Bronchial epithelial cell (primary cell): ENCODE results near the gene ESR1. TPM values are rescaled to one million over a fixed set of nuclear protein-coding genes. Genes with fewer than 3 reads are reported as not detected.

ENCODE experiments used
- DNase-seq: peaks from one replicate; pipeline ENCODE4 v3.0.0-alpha.2; 2010; ENCODE audit warnings: low read depth
- FAIRE-seq: peaks from 2 replicates; lab custom pipeline; 2011; peaks lifted over from hg19 to GRCh38; lab: Jason Lieb, UNC
- H3K27me3 ChIP-seq: 2 replicates; pipeline ENCODE4 v1.5.1; 2011; ENCODE audit warnings: low read length; ENCODE audit not compliant: control insufficient read depth, insufficient read depth
- H3K36me3 ChIP-seq: 2 replicates; pipeline ENCODE4 v1.5.1; 2011; ENCODE audit warnings: low read length; ENCODE audit not compliant: control insufficient read depth, insufficient read depth
- H3K4me3 ChIP-seq: 2 replicates; pipeline ENCODE4 v1.5.1; 2011; ENCODE audit warnings: mild to moderate bottlenecking, low read depth, low read length, control low read depth
- total RNA-seq: library from RNA; depleted of rRNA; stranded (reverse); fragments of >200 nt; gene quantifications from 2 replicates; pipeline ENCODE4 v1.2.1, GENCODE V29; 2014
- TF ChIP-seq, protein P1 (sequence below): IDR thresholded peaks from 2 replicates; pipeline ENCODE4 v1.5.1; 2011; ENCODE audit warnings: mild to moderate bottlenecking, moderate library complexity, low read length, control low read depth, inconsistent platforms; ENCODE audit not compliant: insufficient read depth, severe bottlenecking

Gene ESR1
- total RNA-seq, 1 donor from 2014 or later: under 0.01 TPM

DNA sequence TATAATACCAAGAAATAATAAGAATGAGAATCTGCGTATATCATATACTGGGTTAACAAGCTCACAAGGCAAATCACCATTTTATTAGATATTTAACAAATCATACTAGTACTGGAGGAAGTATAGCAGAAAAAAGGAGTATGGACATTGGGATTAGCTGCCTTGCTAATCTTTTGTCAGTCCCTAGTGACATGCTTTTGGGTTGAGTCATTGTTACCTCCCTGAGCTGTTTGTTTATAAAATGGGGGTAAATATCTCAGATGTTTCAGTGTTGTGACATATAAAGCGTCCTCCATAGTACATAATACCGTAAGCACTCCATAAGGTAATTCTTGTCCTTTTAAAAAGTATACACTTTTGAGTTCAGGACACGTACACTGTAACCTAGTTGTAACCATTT, 107.0 kb downstream of the ESR1 start:
- Histone ChIP-seq H3K27me3 (no peaks in the 10 kb centered on the region), H3K4me3 (no peak overlapping the region), H3K36me3 (no peaks in the 10 kb centered on the region)
- TF ChIP-seq, protein P1, sequence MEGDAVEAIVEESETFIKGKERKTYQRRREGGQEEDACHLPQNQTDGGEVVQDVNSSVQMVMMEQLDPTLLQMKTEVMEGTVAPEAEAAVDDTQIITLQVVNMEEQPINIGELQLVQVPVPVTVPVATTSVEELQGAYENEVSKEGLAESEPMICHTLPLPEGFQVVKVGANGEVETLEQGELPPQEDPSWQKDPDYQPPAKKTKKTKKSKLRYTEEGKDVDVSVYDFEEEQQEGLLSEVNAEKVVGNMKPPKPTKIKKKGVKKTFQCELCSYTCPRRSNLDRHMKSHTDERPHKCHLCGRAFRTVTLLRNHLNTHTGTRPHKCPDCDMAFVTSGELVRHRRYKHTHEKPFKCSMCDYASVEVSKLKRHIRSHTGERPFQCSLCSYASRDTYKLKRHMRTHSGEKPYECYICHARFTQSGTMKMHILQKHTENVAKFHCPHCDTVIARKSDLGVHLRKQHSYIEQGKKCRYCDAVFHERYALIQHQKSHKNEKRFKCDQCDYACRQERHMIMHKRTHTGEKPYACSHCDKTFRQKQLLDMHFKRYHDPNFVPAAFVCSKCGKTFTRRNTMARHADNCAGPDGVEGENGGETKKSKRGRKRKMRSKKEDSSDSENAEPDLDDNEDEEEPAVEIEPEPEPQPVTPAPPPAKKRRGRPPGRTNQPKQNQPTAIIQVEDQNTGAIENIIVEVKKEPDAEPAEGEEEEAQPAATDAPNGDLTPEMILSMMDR: no peak
- FAIRE-seq (no peak), DNase-seq (peak; percentile 58)

DNA sequence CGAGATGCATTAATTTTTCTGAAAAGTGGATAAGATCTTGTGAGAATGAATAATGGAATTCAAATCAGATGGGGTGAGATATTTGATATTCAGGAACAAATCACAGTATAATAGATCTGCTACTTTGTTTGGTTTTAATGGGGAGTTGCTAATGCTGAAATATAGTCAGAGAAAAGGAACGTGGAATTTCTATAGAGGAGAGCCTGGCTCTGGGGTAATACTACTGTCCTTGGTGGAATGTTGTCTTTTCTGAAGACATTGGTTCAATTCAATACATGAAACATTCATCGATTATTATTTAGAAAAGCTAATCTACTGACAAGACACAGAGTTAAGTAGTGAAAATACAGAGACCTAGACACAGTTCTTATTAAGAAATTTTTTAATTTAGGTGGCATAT, 108.6 kb downstream of the ESR1 start:
- H3K36me3 ChIP-seq: no peaks in the 10 kb centered on the region
- TF ChIP-seq, protein P1: no peak
- H3K4me3 ChIP-seq: no peak overlapping the region
- H3K27me3 ChIP-seq: no peaks in the 10 kb centered on the region
- DNase-seq: no peak
- FAIRE-seq: no peak

DNA sequence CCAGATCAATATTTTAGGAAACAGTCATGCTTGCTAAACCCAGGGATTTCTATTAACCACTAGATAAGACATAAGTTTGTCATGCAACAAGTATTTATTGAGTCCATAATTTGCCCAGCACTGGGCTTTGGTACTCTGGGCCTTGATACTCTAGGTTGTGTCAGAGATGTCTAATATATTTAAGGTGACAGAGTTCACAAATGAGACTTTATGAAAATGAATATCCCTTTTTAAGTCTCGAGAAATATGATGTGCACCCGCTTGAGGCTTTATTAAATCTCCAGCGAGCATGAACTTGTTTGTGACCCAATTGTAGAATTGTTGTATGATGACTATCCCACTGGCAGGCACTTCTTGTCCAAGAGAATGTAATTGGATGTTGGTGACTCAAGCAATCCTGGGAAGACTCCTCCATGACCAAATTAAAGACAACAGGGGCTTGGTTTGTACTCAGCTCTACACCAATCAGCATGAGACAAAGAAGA, 109.2 kb downstream of the ESR1 start:
- no peak for FAIRE-seq
- DNase-seq: peak; percentile 99
- H3K36me3 ChIP-seq: no peaks in the 10 kb centered on the region

DNA sequence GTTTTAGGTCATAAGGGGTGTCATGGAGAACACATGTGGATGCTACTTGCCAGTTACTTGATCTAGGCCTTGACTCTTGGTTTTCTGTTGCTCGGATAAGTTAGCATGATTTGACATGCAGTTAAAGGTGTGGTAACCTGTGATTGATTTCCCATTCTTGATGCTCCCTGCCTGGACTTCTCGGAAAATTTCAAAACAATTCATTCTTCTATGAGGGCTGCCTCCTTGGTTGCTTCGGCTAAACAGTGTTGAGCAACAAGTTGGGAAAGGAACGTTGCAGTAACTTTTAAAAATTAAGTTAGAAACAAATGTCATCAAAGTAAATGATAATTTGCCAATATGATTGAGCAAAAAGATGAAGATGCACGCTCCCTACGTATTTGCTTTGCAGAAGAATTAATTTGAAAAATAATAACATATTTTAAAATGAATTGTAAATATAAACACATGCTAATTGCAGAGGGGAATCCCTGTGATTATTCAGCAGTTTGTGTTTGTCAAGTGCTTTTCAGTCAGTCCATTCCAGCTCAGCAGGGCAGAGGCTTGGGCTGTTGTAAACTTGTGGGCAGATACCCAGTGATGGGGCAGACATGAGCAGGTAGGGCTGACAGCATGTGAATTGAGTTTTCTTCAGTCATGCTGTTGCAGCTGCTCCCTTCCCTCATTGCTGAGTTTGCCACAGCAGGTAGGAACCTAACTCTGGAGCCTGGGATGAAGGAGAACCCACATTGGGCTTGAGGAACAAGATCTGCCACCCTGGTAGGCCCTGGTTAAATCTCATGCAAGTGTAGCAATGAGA, 110.2 kb downstream of the ESR1 start:
- DNase-seq (peak; percentile 70), FAIRE-seq (no peak)
- TF ChIP-seq, protein P1: no peak
- Histone ChIP-seq H3K4me3 (no peak overlapping the region), H3K36me3 (no peaks in the 10 kb centered on the region), H3K27me3 (no peaks in the 10 kb centered on the region)

More for the DNA sequence above, 109.2 kb downstream of the ESR1 start:
- Histone ChIP-seq H3K4me3 (no peak overlapping the region), H3K27me3 (no peaks in the 10 kb centered on the region)
- TF ChIP-seq, protein P1: no peak

DNA sequence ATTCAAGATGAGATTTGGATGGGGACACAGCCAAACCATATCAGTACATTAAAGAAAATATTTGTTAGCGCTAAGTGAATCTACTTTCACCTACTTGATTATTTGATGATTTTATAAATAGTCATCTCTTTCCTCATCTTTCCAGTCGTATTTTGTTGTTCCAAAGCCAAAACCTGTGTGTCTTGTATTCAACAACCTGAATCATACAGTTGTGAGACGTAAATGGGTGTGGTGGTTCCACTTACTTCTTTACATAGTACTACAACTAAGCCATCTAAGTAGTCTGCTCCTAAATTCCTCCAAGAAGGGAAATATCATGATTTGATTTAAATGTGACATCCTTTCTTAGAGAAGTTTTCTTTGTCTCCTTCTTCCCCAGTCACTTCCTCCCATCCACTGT, 132.8 kb downstream of the ESR1 start:
- no peak for FAIRE-seq
- TF ChIP-seq, protein P1: no peak
- DNase-seq: peak; percentile 57
- Histone ChIP-seq H3K4me3 (no peak overlapping the region), H3K36me3 (no peaks in the 10 kb centered on the region), H3K27me3 (no peaks in the 10 kb centered on the region)
